Ascending aorta (tissue), 2 donors: Measurements from ENCODE around the gene TULP3. TPM values are rescaled to one million over a fixed set of nuclear protein-coding genes. Genes with fewer than 3 reads are reported as not detected.

Source experiments
- DNase-seq, 2 donors: peaks; one replicate each; pipeline ENCODE4 v3.0.0-alpha.2; 2019; ENCODE audit warnings: low spot score in 2 of 2
- H3K27ac ChIP-seq, 2 donors: fragments of 200-600 bp; sonication (generic); one replicate each; pipeline ENCODE4 v1.5.1; 2016 to 2017; ENCODE audit warnings: mild to moderate bottlenecking in 1 of 2
- H3K27me3 ChIP-seq: fragments of 200-600 bp; sonication (generic); one replicate; pipeline ENCODE4 v1.5.1; 2017
- H3K36me3 ChIP-seq, 2 donors: fragments of 200-600 bp; sonication (generic); one replicate each; pipeline ENCODE4 v1.5.1; 2016
- H3K4me1 ChIP-seq, 2 donors: fragments of 200-600 bp; sonication (generic); one replicate each; pipeline ENCODE4 v1.5.1; 2016 to 2017; ENCODE audit warnings: mild to moderate bottlenecking in 1 of 2
- H3K4me3 ChIP-seq, 2 donors: fragments of 200-600 bp; sonication (generic); one replicate each; pipeline ENCODE4 v1.5.1; 2016 to 2017; ENCODE audit warnings: mild to moderate bottlenecking in 1 of 2
- H3K9me3 ChIP-seq, 2 donors: fragments of 200-600 bp; sonication (generic); one replicate each; pipeline ENCODE4 v1.5.1; 2016
- CTCF ChIP-seq, 3 experiments: fragments of 200-600 bp in 2 of 3; fragments of 450-650 bp in 1 of 3; sonication (generic) in 2 of 3; IDR thresholded peaks; one replicate each; pipeline ENCODE4 v1.5.1; 2016 to 2019; ENCODE audit warnings: antibody characterized with exemption in 3 of 3, mild to moderate bottlenecking in 1 of 3, moderate library complexity in 1 of 3
- intact Hi-C: fragments of 100-400 bp; cut with DNase I; formaldehyde crosslinking; loops from one replicate; pipeline ENCODE4 v1.15.1; 2023
- total RNA-seq: library from RNA; depleted of rRNA; stranded (reverse); fragments of >200 nt; gene quantifications from one replicate; pipeline ENCODE4 v1.1.0, GENCODE V29; 2016

The TULP3 gene
- total RNA-seq, 1 donor from 2014 or later, result 24.8 TPM

DNA sequence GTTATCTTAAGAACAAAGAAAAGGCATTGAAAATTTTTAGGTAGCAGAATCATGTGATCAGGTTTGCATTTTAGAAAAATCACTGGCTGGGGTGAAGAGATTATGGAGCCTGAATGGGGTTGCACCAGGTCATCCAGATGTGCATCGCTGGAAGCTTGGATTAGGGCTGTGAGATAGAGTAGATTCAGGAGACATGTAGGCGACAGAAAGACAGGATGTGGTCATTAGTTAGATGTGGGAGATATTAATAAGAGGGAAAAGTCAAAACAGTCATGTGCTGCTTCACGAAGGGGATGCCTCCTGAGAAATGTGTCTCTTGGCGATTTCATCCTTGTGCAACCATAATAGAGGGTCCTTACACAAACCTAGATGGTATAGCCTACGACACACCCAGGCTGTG is 93.6 kb downstream of the TULP3 start:
- Histone ChIP-seq H3K4me3 (no peak overlapping the region), H3K27ac (no peak overlapping the region), H3K4me1 (no peaks in the 10 kb centered on the region), H3K36me3 (peaks cover 0 to 4% of the 10 kb centered on the region in 2 donors), H3K9me3 (no peaks in the 10 kb centered on the region), H3K27me3 (no peaks in the 10 kb centered on the region)
- no peak for TF ChIP-seq CTCF (IDR thresholded peaks at IDR 0.05)
- intact Hi-C loops, result no loop called here
- no peak for DNase-seq

GRCh38 chr12:2984698-2985097 is 94.0 kb downstream of the TULP3 start:
- Histone ChIP-seq H3K4me1 (no peaks in the 10 kb centered on the region), H3K9me3 (peaks cover 0 to 4% of the 10 kb centered on the region in 2 donors), H3K27me3 (no peaks in the 10 kb centered on the region), H3K4me3 (no peak overlapping the region), H3K36me3 (peaks cover 0 to 2% of the 10 kb centered on the region in 2 donors), H3K27ac (no peak overlapping the region)
- no peak for TF ChIP-seq CTCF (IDR thresholded peaks at IDR 0.05)
- intact Hi-C loops, result no loop called here
- no peak for DNase-seq

- Histone ChIP-seq H3K4me3 (no peak overlapping the region), H3K27me3 (no peaks in the 10 kb centered on the region), H3K4me1 (no peaks in the 10 kb centered on the region), H3K36me3 (no peaks in the 10 kb centered on the region), H3K27ac (no peak overlapping the region), H3K9me3 (peaks cover 0 to 9% of the 10 kb centered on the region in 2 donors)
- intact Hi-C loops, result no loop called here
- no peak for TF ChIP-seq CTCF (IDR thresholded peaks at IDR 0.05)
- no peak for DNase-seq
These were observed 96.2 kb downstream of the TULP3 start for GRCh38 chr12:2986876-2987275.

- no peak for DNase-seq
- Histone ChIP-seq H3K4me1 (no peaks in the 10 kb centered on the region), H3K9me3 (peaks cover 0 to 9% of the 10 kb centered on the region in 2 donors), H3K36me3 (no peaks in the 10 kb centered on the region), H3K27me3 (no peaks in the 10 kb centered on the region), H3K4me3 (no peak overlapping the region), H3K27ac (no peak overlapping the region)
- intact Hi-C loops, result no loop called here
- no peak for TF ChIP-seq CTCF (IDR thresholded peaks at IDR 0.05)
These were observed 97.8 kb downstream of the TULP3 start for GRCh38 chr12:2988494-2988893.

Other genes with a start within 250 kb of the TULP3 start
- 36.3 TPM for gene FKBP4, start 95.9 kb upstream of the TULP3 start, total RNA-seq
- 19.9 TPM for gene ITFG2, start 78.2 kb upstream of the TULP3 start, total RNA-seq
- 9.7 TPM for gene NRIP2, start 55.9 kb upstream of the TULP3 start, total RNA-seq
- gene TEX52, start 33.9 kb upstream of the TULP3 start, total RNA-seq, result not detected
- not detected for gene FOXM1, start 13.7 kb upstream of the TULP3 start, total RNA-seq
- 2.9 TPM for gene RHNO1, start 13.7 kb upstream of the TULP3 start, total RNA-seq
- gene TEAD4, start 68.5 kb downstream of the TULP3 start, total RNA-seq, result 76.1 TPM
- 109 TPM for gene TSPAN9, start 186.5 kb downstream of the TULP3 start, total RNA-seq